GM19328 (cell line): Measurements from ENCODE around the gene ZGRF1.
A peak's percentile ranks its signal among the peaks of the same experiment; 100 is the strongest.
"Not testable (repeated sequence)": the region's sequence is repeated elsewhere in the genome, so short reads cannot be mapped to it uniquely, and the experiment has no call there.

Source experiments
- ATAC-seq: cut with Tn5 transposase; IDR thresholded peaks from one replicate; pipeline ENCODE4 v1.9.1; 2021; ENCODE audit warnings: mild to moderate bottlenecking, moderate library complexity; ENCODE audit not compliant: unreplicated experiment

Gene ZGRF1, protein sequence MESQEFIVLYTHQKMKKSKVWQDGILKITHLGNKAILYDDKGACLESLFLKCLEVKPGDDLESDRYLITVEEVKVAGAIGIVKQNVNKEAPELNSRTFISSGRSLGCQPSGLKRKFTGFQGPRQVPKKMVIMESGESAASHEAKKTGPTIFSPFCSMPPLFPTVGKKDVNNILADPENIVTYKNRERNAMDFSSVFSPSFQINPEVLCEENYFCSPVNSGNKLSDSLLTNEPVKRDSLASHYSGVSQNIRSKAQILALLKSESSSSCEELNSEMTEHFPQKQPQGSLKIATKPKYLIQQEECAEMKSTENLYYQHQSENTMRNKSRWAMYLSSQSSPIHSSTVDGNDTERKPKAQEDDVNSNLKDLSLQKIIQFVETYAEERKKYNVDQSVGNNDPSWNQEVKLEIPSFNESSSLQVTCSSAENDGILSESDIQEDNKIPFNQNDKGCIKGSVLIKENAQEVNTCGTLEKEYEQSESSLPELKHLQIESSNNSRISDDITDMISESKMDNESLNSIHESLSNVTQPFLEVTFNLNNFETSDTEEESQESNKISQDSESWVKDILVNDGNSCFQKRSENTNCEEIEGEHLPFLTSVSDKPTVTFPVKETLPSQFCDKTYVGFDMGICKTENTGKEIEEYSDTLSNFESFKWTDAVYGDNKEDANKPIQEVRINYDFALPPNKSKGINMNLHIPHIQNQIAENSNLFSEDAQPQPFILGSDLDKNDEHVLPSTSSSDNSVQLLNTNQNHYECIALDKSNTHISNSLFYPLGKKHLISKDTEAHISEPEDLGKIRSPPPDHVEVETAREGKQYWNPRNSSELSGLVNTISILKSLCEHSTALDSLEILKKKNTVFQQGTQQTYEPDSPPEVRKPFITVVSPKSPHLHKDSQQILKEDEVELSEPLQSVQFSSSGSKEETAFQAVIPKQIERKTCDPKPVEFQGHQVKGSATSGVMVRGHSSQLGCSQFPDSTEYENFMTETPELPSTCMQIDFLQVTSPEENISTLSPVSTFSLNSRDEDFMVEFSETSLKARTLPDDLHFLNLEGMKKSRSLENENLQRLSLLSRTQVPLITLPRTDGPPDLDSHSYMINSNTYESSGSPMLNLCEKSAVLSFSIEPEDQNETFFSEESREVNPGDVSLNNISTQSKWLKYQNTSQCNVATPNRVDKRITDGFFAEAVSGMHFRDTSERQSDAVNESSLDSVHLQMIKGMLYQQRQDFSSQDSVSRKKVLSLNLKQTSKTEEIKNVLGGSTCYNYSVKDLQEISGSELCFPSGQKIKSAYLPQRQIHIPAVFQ (N-terminal part only)

DNA sequence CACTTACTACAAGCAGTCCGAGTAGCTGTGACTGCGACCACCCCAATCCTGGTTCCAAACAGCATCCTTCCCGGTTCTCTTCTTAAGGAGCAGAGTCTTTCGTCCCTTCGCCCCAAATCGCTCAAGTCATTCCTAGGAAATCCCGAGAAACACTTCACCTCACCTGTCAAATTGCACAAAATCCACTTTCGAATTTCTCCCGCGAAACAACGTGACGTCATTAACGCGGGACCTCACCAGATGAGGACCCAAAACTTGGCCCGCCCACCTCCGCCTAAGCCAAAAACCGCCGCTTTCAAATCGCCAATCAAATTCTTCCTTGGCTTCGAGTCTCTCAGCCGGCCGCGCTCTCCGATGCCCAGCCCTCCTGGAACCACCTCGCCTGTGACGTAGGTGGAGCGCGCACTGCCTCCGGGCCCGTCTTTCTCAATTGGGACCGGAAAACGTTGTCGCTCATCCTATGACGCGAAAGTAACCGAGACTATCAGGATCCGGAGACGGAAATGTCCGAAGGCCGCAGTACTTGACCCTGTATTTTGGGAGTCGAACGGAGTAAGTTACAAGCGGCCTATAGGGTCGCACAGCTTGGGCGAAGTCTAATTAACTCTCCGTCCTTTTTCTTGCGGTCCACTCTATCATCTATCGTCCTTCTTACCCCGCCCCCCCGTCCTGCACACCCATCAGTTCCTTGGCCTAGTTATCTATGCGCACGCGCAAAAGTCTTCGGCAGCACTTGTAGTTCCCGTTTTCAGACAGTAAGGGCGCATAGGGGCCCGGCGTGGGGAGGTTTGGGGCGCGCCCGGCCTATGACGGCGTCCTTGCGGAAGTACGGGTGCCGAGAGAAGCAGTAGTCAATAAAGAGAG lies at the start of gene ZGRF1, which contains the start of gene LARP7:
ZGRF1 (minus strand) TSS at position 222 of the 864 bp plus-strand sequence. CDS start 3,733 bp downstream, outside the sequence.
LARP7 (plus strand) TSS at position 456 of the 864 bp plus-strand sequence. CDS start 7,527 bp downstream, outside the sequence.
- ATAC-seq, result peak; percentile 88

DNA sequence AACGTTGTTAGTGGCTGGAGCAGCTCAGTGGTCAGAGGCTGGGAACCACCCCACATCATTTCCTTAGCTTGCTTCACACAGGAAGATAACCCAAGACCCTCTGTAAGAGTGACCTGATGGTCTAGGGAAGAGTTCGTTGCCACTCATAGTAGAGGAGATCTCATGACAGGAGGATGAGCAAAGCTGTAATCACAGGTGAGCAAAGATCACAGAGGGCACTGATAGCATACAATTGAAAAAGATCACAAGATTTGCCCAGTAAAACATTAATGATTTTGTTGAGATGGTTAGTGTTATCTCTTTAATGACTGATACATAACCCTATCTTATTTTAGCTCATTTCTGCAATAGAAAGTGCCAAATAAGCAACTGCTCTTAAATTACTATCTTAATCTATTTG lies 44.3 kb upstream of the ZGRF1 start:
- ATAC-seq, result no peak

DNA sequence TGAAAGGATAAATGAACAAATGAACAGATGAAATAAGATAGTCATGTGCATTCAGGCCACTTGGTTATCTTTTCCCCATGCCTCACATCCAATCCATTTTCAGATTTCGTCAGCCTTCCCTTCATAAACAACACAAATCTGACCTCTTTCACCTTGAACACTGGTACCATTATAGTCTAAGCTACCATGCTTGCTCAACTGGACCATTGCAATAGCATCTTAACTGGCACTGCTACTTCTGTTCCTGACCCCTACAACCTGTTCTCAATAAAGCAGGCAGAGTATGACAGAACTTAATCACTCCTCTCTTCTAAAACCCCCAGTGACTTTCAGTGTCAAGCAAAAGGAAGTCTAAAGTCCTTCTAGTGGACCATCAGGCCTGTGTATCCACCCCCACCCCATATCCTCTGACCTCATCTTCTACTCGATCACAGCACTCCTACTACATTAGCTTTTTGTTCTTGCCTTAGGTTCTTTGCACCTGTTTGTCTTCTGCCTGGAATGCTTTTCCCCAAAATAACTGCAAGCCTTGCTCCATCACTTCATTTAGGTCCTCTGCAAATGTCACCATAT lies 40.9 kb upstream of the ZGRF1 start:
- ATAC-seq, result no peak

DNA sequence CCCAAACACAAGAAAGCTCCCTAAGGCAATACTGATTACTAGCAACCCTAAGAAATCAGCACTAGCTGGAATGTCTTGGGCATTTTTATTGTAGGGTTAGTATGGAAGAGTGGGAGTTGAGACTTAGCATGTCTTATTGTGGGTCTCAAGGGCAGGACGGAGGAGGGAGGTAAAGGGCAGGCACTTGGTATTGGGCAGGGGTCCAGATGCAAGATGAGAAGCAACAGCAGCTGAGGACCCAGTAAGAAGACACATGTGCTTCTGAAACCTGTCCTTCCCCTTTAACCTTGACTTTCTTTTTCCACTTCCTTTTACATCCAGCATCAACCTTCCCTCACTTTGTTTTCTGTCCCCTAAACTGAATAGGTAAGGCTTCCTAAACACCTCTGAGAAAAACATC lies 37.7 kb upstream of the ZGRF1 start:
- ATAC-seq, result no peak

DNA sequence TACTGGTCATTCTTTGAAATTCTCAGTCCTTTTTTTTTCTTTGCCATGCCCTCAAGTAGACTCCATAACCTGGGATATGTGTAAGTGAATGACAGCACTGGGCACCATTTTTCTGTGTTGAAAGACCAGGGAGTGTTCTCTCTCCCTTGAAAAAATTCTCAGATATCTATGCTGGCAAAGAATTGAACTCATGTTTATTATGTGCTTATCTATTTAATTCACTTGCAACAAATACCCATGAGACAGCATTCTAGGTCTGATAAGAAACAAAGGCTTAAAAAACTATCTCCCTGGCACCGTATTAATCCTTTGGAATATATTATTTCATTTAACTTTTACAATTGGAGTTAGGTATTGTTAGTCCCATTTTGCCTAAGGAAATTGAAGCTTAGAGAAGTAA lies 37.0 kb upstream of the ZGRF1 start:
- no peak for ATAC-seq

DNA sequence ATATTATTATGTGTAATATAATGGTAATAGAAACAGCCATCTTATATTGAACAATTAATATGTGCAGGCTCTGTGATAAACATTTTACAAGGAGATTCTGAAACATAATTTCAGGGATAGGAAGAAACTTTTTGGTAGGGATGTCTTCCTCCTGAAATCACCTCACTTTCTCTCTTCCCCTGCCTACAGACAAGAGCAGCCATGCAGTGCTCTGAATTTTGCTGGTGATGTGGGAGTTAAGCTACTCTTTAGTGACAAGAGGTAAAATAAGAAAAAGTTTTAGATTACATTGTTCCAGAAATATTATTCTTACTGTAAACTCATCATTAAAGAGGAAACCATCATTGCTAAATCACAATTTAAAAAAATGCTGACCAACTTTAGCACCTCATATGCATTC lies 36.4 kb upstream of the ZGRF1 start:
- ATAC-seq, result no peak

DNA sequence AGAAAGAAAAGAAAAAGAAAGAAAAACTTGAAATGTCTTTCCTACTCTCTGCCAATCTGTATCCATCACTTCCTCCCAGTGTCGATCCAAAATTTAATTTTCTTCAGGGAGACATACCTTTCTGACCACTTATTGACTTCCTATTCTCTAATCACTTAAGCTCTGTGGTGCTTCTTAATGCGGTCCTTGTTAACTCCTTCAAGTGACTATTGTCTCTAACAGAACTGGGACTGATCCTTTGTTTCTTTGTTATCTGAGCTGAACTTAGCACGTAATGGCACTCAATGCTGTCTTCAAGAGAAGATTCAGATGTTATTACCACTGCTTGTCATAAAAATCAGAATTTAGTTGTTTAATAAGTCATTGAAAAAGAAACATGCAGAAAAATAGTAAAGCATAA lies 31.4 kb upstream of the ZGRF1 start:
- ATAC-seq, result no peak

DNA sequence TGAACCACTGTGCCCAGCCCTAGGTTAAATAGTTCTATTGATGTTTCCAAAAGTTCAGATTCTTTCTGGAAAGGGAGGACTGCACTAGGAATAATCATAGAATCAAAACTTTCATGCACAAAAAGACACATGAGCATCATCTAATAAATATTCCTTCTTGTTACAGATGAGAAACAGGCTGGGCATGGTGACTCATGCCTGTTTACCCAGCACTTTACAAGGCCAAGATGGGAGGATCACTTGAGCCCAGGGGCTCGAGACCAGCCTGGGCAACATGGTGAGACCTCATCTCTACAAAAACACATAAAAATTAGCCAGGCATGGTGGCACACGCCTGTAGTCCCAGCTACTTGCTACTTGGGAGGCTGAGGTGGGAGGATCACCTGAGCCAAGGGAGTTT lies 27.9 kb upstream of the ZGRF1 start:
- no peak for ATAC-seq

DNA sequence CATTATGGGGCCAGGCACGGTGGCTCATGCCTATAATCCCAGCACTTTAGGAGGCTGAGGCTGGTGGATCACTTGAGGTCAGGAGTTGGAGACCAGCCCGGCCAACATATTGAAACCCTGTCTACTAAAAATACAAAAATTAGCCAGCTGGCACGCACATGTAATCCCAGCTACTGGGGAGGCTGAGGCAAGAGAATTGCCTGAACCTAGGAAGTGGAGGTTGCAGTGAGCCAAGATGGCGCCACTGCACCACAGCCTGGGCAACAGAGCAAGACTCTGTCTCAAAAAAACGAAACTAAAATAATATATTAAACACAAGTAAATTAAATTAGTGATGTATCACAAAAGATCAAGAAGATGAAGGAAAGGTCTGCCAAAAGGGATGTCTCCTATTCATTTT lies 19.4 kb upstream of the ZGRF1 start:
- not testable (repeated sequence) for ATAC-seq

DNA sequence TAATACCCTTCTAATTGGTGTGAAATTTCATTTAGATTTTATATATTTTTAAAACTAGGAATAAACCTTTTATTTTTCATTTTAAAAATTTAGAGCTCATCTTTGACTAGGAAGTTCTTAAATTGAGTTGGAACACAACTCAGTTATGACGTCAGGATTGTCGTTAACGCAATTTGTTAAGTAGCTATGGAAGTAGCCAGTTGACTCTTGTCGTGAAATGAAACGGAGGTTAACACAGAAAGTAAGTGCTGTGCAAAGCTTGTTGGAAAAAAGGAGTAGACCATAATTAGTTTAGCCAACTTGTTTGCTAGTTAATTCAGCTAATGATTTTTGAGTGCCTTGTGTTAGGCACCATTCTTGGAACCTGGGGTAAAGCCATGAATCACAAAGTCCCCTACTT lies 18.6 kb upstream of the ZGRF1 start:
- no peak for ATAC-seq

DNA sequence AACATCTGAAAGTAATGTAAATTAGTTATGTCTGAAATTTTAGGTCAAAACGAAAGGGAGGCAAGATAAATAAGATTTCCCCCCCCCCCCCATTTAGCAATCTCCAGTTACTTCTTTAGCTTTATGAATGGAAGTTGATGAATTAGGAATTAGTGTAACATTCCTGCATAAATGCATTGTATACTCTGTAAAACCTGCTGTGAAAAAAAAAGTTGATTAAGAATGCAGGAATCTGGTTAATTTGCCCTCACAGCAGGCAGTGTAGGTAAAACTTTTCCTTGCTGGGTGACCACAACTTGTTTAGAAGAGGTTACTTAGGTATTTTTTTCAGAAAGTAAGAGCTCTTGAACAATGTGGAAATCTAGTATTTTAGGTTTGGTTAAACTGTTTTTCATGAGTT lies 15.5 kb upstream of the ZGRF1 start:
- no peak for ATAC-seq

DNA sequence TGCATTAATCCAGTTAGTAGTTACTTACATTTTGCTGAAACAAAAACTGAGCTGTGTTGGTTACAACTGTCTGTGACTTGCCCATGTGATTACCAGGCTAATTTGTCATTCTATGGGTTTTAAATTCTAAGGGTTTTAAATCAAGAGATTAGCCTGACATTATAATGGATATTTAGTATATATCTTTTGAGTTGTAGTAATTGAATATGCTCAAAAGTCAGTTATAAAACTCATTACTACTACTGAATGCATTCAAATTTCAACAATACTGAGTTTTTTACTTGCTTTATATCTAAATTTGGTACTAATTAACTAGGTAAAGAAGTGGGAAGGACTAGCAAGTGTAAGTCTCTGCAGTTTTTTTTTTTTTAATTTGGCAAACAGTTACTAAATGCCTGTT lies 14.9 kb upstream of the ZGRF1 start:
- ATAC-seq, result no peak

DNA sequence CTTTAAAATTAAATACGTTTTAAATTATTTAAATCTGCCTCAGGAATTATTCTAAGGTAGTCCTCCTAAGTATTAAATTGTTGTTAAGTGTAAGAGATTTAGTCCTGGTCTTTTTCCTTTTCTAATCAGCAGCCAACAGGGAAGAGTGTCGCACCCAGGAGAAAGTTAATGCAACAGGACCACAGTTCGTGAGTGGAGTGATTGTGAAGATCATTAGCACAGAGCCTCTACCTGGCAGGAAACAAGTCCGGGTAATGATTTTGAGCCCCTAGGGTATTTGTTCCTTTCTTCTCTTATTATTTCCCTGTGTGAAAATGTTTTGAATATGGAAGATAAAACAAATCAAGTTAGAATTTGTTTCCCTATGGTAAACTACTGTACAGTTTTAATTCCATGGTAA lies 13.6 kb upstream of the ZGRF1 start:
- ATAC-seq, result no peak

DNA sequence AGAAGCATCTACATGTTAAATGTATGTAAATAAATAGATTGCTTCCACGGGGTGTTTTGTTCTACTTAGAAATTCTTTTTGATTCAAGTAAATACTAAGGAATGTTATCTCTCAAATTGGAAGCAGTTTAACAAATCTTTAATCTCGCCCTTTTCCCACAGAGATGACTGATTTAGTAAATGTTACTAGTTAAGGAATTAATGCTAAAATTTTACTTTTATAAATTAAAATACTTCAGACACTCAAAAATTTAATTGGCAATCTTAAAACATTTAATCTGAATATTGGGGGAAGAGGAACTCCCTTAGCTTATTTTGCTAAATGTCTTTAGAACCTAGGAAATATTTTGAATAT lies 12.3 kb upstream of the ZGRF1 start:
- no peak for ATAC-seq

DNA sequence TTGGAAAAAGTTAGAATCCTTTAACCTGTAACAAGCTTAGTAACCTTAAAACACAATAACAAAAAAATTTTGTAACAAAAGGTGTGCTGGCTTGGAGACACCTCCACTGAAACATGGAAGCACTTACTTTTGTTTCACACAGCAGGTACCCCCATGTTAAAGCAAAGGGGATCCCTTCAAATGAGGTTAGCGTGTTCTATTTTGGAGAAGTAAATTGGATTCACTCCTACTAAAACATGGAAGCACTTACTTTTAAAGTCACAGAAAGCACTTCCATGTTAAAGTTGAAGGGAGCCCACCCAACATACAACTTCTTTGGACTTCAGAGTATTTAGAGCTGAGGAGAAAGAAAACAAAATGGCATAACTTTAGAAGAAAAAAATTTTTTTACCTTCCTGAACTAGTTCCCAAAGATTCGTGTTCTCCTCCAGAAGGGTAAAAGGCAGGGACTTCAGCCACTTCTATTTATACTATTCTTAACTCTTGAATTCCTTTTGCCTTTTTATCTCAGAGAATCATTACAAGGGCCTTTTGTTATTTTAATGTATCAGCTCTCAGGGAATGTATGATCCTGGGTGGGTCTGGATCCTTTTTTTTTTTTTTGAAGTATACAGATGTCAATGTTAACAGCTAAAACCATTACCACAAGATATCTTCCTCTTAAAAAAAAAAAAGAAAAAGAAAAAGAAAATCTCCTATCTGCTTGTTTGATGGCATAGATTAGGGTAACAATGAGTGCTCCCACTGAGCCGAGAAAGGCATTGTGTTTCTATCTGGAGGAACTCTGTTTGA lies 11.8 kb upstream of the ZGRF1 start:
- no peak for ATAC-seq

DNA sequence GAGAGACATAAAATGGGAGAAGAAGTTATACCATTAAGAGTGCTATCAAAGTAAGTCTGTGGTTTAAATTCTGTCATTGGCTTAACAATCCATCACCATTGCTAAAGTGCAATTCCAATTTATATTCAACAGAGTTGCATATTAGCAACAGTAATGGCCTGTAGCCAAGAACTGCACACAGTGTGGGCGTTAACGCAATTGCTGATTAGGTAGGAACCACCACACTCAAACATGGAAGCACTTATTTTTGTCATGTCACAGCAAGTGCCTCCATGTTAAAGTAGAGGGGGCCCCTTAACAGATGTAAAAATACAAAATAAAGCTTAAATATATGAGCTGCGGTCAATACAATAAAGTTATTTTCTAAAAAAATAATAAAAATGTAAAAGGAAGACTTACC lies 11.1 kb upstream of the ZGRF1 start:
- no peak for ATAC-seq

DNA sequence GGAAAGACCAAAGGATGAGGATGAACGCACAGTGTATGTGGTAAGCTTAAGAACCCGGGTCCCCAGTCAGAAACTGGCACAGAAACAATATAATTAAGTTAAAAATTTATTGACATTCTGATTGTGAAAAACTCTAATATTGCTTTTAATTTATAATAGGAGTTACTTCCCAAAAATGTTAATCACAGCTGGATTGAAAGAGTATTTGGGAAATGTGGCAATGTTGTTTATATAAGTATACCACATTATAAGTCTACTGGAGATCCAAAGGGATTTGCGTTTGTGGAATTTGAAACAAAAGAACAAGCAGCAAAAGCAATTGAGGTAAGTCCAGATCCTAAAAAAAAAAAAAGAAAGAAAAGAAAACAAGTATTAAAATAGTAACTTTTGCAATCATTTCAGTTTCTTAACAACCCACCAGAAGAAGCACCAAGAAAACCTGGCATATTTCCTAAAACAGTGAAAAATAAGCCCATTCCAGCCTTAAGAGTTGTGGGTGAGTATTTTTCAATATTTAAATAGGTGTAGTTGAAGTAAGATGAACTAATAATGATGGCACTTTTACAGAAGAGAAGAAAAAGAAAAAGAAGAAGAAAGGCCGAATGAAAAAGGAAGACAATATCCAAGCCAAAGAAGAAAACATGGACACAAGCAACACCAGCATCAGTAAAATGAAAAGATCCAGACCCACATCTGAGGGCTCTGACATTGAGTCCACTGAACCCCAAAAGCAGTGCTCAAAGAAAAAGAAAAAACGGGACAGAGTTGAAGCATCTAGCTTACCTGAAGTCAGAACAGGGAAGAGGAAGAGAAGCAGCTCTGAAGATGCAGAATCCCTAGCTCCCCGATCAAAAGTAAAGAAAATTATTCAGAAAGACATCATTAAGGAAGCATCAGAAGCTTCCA lies 10.2 kb upstream of the ZGRF1 start:
- no peak for ATAC-seq
